Measurements from ENCODE around the gene GATA6.

The GATA6 gene

GRCh38 chr18:22166069-22166950, 3.1 kb upstream of the GATA6 start:
- no peak for DNase-seq (ENCODE audit: low read depth)

DNA sequence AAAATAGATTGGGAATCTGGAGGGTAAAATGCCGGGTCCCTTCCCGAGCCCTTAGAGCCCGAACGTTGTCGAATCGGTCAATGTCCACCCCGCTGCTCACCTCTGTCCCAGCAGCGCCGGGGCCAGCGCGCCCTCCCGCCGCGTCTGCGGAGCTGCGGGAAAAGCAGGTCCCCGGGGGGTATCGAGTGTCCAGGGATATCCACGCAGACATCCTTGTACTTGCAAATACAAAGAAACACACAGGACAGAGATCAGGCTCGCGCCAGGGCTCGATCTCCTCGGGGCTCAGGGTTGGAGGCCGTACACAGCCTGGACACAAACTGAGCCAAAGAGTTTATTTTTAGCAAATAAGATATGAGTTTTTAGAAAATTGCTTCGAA, 2.3 kb upstream of the GATA6 start:
- DNase-seq (ENCODE audit: low read depth): no peak

GRCh38 chr18:22167471-22168241, 1.7 kb upstream of the GATA6 start:
- DNase-seq (ENCODE audit: low read depth): no peak

- DNase-seq (ENCODE audit: low read depth): no peak
Measured at GRCh38 chr18:22168360-22168921, 948 bp upstream of the GATA6 start.

DNA sequence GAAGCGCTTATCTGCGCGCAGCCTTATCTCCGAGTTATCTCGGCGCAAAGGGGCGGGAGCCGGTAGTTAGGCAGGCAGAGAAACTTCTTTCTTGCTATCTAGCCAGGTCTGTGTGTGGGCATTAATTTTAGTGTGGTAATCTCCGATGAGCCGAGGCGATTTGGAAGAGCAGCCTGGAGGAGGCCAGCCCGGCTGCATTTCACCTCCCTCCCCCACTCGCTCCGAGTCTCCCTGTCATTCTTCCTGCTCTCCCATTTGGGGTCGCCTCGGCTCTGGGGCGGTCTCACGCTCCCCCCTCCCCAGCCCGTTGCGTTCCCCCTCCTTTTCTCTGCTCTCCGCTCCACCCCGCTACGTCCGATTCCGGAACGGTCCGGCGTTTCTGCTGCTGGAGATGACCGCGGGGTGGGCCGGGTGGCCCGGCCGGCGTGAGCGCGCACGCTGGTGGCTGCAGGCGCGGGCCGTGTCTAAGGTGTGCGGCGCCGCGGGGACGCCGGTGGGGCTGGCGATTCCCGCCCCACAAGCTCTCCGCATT, 566 bp downstream of the GATA6 start:
- DNase-seq (ENCODE audit: low read depth): no peak

DNA sequence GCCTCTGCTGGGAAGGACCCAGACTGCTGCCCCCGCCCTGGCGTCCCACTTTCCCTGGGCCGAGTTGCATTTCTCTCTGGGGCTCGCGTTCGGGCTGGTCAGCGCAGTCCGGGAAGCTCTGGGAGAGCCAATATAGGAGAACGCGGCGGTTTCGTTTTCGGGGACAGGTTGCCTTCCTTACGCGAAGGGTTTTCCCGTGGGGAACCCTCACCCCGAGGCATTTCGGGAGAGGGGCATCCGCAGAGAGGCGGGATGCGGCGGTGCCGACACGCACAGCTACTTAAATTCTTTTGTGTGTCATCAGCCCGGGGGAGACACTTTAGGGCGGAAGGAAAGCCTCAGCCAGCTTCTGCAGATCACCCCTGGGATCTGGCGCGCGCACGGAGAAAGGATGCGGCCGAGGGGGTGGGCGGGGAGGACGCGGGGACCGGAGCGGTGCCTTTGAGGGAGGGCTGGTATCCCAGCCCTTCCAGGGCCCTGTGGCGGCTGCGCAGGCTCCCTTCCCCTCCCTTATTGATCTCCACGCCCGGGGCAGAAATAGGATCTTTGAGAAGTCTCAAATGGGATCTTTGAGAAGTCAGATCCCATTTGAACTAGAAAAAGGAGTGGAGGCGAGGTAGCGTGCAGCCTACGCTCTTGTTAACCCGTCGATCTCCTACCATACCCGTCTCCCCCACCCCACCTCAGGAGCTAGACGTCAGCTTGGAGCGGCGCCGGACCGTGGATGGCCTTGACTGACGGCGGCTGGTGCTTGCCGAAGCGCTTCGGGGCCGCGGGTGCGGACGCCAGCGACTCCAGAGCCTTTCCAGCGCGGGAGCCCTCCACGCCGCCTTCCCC, 1.2 kb downstream of the GATA6 start:
- no peak for DNase-seq (ENCODE audit: low read depth)

DNA sequence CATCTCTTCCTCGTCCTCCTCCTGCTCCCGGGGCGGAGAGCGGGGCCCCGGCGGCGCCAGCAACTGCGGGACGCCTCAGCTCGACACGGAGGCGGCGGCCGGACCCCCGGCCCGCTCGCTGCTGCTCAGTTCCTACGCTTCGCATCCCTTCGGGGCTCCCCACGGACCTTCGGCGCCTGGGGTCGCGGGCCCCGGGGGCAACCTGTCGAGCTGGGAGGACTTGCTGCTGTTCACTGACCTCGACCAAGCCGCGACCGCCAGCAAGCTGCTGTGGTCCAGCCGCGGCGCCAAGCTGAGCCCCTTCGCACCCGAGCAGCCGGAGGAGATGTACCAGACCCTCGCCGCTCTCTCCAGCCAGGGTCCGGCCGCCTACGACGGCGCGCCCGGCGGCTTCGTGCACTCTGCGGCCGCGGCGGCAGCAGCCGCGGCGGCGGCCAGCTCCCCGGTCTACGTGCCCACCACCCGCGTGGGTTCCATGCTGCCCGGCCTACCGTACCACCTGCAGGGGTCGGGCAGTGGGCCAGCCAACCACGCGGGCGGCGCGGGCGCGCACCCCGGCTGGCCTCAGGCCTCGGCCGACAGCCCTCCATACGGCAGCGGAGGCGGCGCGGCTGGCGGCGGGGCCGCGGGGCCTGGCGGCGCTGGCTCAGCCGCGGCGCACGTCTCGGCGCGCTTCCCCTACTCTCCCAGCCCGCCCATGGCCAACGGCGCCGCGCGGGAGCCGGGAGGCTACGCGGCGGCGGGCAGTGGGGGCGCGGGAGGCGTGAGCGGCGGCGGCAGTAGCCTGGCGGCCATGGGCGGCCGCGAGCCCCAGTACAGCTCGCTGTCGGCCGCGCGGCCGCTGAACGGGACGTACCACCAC, 2.1 kb downstream of the GATA6 start:
- DNase-seq (ENCODE audit: low read depth): no peak

DNA sequence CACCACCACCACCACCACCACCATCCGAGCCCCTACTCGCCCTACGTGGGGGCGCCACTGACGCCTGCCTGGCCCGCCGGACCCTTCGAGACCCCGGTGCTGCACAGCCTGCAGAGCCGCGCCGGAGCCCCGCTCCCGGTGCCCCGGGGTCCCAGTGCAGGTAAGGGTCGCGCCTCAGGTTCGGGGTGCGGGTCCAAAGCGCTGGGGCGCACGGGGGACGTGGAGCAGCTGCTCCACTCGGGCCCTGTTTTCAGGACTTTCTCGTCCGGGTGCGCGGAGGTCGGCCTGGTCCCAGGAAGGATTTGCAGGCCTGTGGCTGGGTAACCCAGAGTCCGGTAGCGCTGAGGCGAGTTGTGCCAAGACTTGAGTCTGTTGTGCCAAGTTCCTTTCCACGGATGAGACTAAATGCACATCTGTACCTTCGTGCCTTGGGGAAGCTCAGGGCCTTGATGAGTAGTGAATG, 2.8 kb downstream of the GATA6 start:
- DNase-seq (ENCODE audit: low read depth): no peak

- no peak for DNase-seq (ENCODE audit: low read depth)
Measured at GRCh38 chr18:22172594-22173049, 3.2 kb downstream of the GATA6 start.

- no peak for DNase-seq (ENCODE audit: low read depth)
Measured at GRCh38 chr18:22173221-22173927, 4.0 kb downstream of the GATA6 start.

DNA sequence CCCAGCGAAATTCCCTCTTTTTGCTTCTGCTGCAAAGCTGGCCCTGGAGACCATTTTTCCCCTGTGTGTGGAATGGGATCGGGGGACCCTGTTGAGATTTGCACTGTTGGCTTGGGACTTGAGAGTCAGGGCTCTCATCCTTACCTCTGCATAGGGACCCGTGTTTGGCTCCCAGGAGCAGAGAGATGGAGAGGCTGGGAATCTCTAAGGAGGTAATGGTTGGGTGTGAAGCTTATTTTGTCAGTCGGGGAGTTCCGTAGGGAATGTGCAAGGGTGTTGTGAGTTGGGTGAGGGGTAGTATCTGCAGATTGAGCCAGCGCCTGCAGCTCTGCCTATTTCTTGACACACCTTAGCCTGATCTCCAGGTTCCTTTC, 4.5 kb downstream of the GATA6 start:
- no peak for DNase-seq (ENCODE audit: low read depth)

GRCh38 chr18:22174341-22175145, 5.2 kb downstream of the GATA6 start:
- DNase-seq (ENCODE audit: low read depth): no peak

DNA sequence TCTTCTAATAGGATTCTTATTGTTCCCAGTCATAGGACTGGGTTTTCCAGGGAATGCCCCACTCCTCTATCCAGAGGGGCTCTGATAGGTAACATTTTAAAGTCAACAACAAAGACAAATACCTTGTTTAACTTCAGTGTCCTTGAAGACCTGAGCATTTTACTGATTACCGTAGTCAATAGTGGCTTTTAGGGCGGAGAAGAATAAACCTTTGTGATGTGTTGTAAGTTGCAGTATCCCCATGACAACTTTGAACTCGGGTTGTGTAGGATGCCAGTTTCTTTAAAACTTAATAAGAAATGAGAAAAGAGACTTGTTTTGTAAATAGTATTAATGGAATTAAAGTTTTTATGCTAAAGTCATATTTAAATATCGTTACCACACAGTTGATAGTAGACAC, 6.0 kb downstream of the GATA6 start:
- DNase-seq (ENCODE audit: low read depth): no peak

GRCh38 chr18:22176420-22177326, 7.3 kb downstream of the GATA6 start:
- DNase-seq (ENCODE audit: low read depth): no peak

GRCh38 chr18:22177327-22177871, 8.0 kb downstream of the GATA6 start:
- no peak for DNase-seq (ENCODE audit: low read depth)

- no peak for DNase-seq (ENCODE audit: low read depth)
Measured at GRCh38 chr18:22179174-22179573, 9.8 kb downstream of the GATA6 start.

DNA sequence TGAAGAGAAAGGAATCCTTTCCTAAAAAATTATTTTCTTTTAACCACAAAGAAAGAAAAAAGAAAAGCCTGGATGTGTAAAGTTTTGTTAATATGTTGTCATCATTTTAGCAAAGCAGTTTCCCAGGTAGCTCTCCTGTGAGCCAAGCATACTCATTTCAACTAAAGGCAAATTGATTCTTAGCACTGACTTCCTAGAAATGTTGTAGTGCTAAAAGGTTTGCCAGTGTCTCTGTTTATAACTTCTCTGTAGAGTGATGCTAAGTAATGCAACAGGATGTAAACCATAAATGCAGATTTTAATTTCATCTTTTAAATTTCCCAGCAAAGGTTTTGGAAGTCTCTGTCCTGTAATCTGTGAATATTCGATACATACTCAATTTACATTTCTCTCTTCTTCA, 10.2 kb downstream of the GATA6 start:
- no peak for DNase-seq (ENCODE audit: low read depth)

DNA sequence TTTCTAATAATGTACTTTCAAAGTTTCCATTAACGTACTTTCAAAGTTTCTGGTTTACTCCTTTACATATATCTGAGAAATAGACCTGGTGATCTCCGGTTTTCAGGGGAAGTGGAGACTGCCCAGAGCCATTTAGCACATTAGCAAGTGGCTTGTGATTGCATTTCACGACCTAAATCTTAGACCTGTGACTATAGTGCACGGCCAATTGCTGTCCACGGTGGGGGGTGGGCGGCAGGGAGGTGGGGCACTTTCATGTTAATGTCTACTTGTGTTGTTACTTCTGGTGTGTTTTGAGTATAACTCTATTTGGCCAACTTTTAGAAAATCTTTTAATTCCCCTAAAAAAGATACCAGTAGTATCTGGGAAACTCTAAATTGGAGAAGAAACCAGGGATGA, 11.3 kb downstream of the GATA6 start:
- DNase-seq (ENCODE audit: low read depth): no peak

All from stimulated activated CD8-positive, alpha-beta memory T cell treated with anti-CD3 and anti-CD28 coated beads, Interleukin-12 subunit alpha, Interleukin-12 subunit beta, amount 100 ng/mL, for 4 hours (primary cell).